ENCODE measurements around the gene CREBZF.
"Not testable (repeated sequence)": the region's sequence is repeated elsewhere in the genome, so short reads cannot be mapped to it uniquely, and the experiment has no call there.

CREBZF gene

GRCh38 chr11:85647078-85647477, 17.9 kb downstream of the CREBZF start:
- Histone ChIP-seq H3K27ac (ENCODE audit: low read length) (peak overlapping the region; percentile 10), H3K4me3 (ENCODE audit: low read length) (peak overlapping the region; percentile 87), H3K9me3 (ENCODE audit: insufficient read depth, low read depth, low read length) (no peaks in the 10 kb centered on the region), H3K27me3 (ENCODE audit: insufficient read depth, low read length) (no peaks in the 10 kb centered on the region), H3K9ac (ENCODE audit: low read depth, low read length) (peak overlapping the region; percentile 91; the same call in 1 of the 2 replicates), H3K4me1 (ENCODE audit: insufficient read depth, low read length) (peaks cover 8% of the 10 kb centered on the region; the same call in 1 of the 2 replicates), H3K36me3 (ENCODE audit: insufficient read depth, low read depth, low read length) (peaks cover 4% of the 10 kb centered on the region; the same call in 1 of the 2 replicates)

GRCh38 chr11:85643191-85643614, 21.7 kb downstream of the CREBZF start:
- H3K4me1 ChIP-seq (ENCODE audit: insufficient read depth, low read length), result peaks cover 5% of the 10 kb centered on the region; the same call in 1 of the 2 replicates
- no peaks in the 10 kb centered on the region for H3K9me3 ChIP-seq (ENCODE audit: insufficient read depth, low read depth, low read length)
- no peak overlapping the region for H3K9ac ChIP-seq (ENCODE audit: low read depth, low read length)
- no peaks in the 10 kb centered on the region for H3K27me3 ChIP-seq (ENCODE audit: insufficient read depth, low read length)
- peaks cover 3% of the 10 kb centered on the region; the same call in 1 of the 2 replicates for H3K36me3 ChIP-seq (ENCODE audit: insufficient read depth, low read depth, low read length)
- H3K4me3 ChIP-seq (ENCODE audit: low read length), result no peak overlapping the region
- no peak overlapping the region for H3K27ac ChIP-seq (ENCODE audit: low read length)

- Histone ChIP-seq H3K9me3 (ENCODE audit: insufficient read depth, low read depth, low read length) (no peaks in the 10 kb centered on the region), H3K36me3 (ENCODE audit: insufficient read depth, low read depth, low read length) (peaks cover 67% of the 10 kb centered on the region)
Measured at GRCh38 chr11:85634747-85635146, 30.2 kb downstream of the CREBZF start.

GRCh38 chr11:85628771-85629341, 36.1 kb downstream of the CREBZF start:
- peaks cover 12% of the 10 kb centered on the region; the same call in 1 of the 2 replicates for H3K4me1 ChIP-seq (ENCODE audit: insufficient read depth, low read length)
- H3K27me3 ChIP-seq (ENCODE audit: insufficient read depth, low read length), result no peaks in the 10 kb centered on the region
- no peaks in the 10 kb centered on the region for H3K9me3 ChIP-seq (ENCODE audit: insufficient read depth, low read depth, low read length)
- H3K4me3 ChIP-seq (ENCODE audit: low read length), result peak overlapping the region; percentile 95
- H3K9ac ChIP-seq (ENCODE audit: low read depth, low read length), result peak overlapping the region; percentile 94
- H3K36me3 ChIP-seq (ENCODE audit: insufficient read depth, low read depth, low read length), result peaks cover 26% of the 10 kb centered on the region
- no peak overlapping the region for H3K27ac ChIP-seq (ENCODE audit: low read length)

More at GRCh38 chr11:85634747-85635146, 30.2 kb downstream of the CREBZF start:
- Histone ChIP-seq H3K27me3 (ENCODE audit: insufficient read depth, low read length) (no peaks in the 10 kb centered on the region), H3K4me3 (ENCODE audit: low read length) (no peak overlapping the region), H3K9ac (ENCODE audit: low read depth, low read length) (no peak overlapping the region), H3K4me1 (ENCODE audit: insufficient read depth, low read length) (peaks cover 3% of the 10 kb centered on the region; the same call in 1 of the 2 replicates), H3K27ac (ENCODE audit: low read length) (no peak overlapping the region)

GRCh38 chr11:85627998-85628770, 36.7 kb downstream of the CREBZF start, which contains the start of gene TMEM126B:
Gene TMEM126B, plus strand, starts transcription at chr11:85628593. Its CDS starts 15 bp downstream, at chr11:85628608.
- peak within 1 kb of the TSS; percentile 95 for H3K4me3 ChIP-seq (ENCODE audit: low read length)
- H3K36me3 ChIP-seq (ENCODE audit: insufficient read depth, low read depth, low read length), result peaks cover 20% of the 10 kb centered on the region
- H3K9ac ChIP-seq (ENCODE audit: low read depth, low read length), result peak within 1 kb of the TSS; percentile 94
- H3K27me3 ChIP-seq (ENCODE audit: insufficient read depth, low read length), result no peaks in the 10 kb centered on the region
- H3K4me1 ChIP-seq (ENCODE audit: insufficient read depth, low read length), result peaks cover 12% of the 10 kb centered on the region; the same call in 1 of the 2 replicates
- H3K27ac ChIP-seq (ENCODE audit: low read length), result peak within 1 kb of the TSS; percentile 36
- H3K9me3 ChIP-seq (ENCODE audit: insufficient read depth, low read depth, low read length), result no peaks in the 10 kb centered on the region

- no peaks in the 10 kb centered on the region for H3K9me3 ChIP-seq (ENCODE audit: insufficient read depth, low read depth, low read length)
Measured at GRCh38 chr11:85627332-85627997, 37.5 kb downstream of the CREBZF start, which contains the start of gene DLG2. Gene DLG2, minus strand, starts transcription at chr11:85627344.

GRCh38 chr11:85626496-85626895, 38.4 kb downstream of the CREBZF start:
- Histone ChIP-seq H3K9me3 (ENCODE audit: insufficient read depth, low read depth, low read length) (no peaks in the 10 kb centered on the region), H3K27me3 (ENCODE audit: insufficient read depth, low read length) (no peaks in the 10 kb centered on the region), H3K27ac (ENCODE audit: low read length) (no peak overlapping the region), H3K4me3 (ENCODE audit: low read length) (peak overlapping the region; percentile 95), H3K9ac (ENCODE audit: low read depth, low read length) (peak overlapping the region; percentile 88; the same call in 1 of the 2 replicates), H3K4me1 (ENCODE audit: insufficient read depth, low read length) (peaks cover 12% of the 10 kb centered on the region; the same call in 1 of the 2 replicates), H3K36me3 (ENCODE audit: insufficient read depth, low read depth, low read length) (peaks cover 11% of the 10 kb centered on the region)

More at GRCh38 chr11:85627332-85627997, 37.5 kb downstream of the CREBZF start, which contains the start of gene DLG2:
- peaks cover 20% of the 10 kb centered on the region for H3K36me3 ChIP-seq (ENCODE audit: insufficient read depth, low read depth, low read length)
- H3K27me3 ChIP-seq (ENCODE audit: insufficient read depth, low read length), result no peaks in the 10 kb centered on the region
- H3K9ac ChIP-seq (ENCODE audit: low read depth, low read length), result peak within 1 kb of the TSS; percentile 88
- peaks cover 12% of the 10 kb centered on the region; the same call in 1 of the 2 replicates for H3K4me1 ChIP-seq (ENCODE audit: insufficient read depth, low read length)
- peak within 1 kb of the TSS; percentile 36 for H3K27ac ChIP-seq (ENCODE audit: low read length)
- H3K4me3 ChIP-seq (ENCODE audit: low read length), result peak within 1 kb of the TSS; percentile 95

- no peaks in the 10 kb centered on the region for H3K27me3 ChIP-seq (ENCODE audit: insufficient read depth, low read length)
- no peaks in the 10 kb centered on the region for H3K9me3 ChIP-seq (ENCODE audit: insufficient read depth, low read depth, low read length)
- H3K4me1 ChIP-seq (ENCODE audit: insufficient read depth, low read length), result no peaks in the 10 kb centered on the region; the same call in 1 of the 2 replicates
- no peak overlapping the region for H3K4me3 ChIP-seq (ENCODE audit: low read length)
- H3K27ac ChIP-seq (ENCODE audit: low read length), result no peak overlapping the region
- H3K9ac ChIP-seq (ENCODE audit: low read depth, low read length), result no peak overlapping the region
- no peaks in the 10 kb centered on the region for H3K36me3 ChIP-seq (ENCODE audit: insufficient read depth, low read depth, low read length)
Measured at GRCh38 chr11:85620256-85620655, 44.7 kb downstream of the CREBZF start.

GRCh38 chr11:85619499-85619898, 45.4 kb downstream of the CREBZF start:
- Histone ChIP-seq H3K4me3 (ENCODE audit: low read length) (no peak overlapping the region), H3K27ac (ENCODE audit: low read length) (no peak overlapping the region), H3K9me3 (ENCODE audit: insufficient read depth, low read depth, low read length) (no peaks in the 10 kb centered on the region), H3K27me3 (ENCODE audit: insufficient read depth, low read length) (no peaks in the 10 kb centered on the region), H3K4me1 (ENCODE audit: insufficient read depth, low read length) (no peaks in the 10 kb centered on the region; the same call in 1 of the 2 replicates), H3K9ac (ENCODE audit: low read depth, low read length) (no peak overlapping the region), H3K36me3 (ENCODE audit: insufficient read depth, low read depth, low read length) (no peaks in the 10 kb centered on the region)

GRCh38 chr11:85611643-85612042, 53.3 kb downstream of the CREBZF start:
- not testable (repeated sequence) for H3K9me3 ChIP-seq (ENCODE audit: insufficient read depth, low read depth, low read length); H3K27ac ChIP-seq (ENCODE audit: low read length); H3K27me3 ChIP-seq (ENCODE audit: insufficient read depth, low read length)

More at GRCh38 chr11:85611643-85612042, 53.3 kb downstream of the CREBZF start:
- H3K9ac ChIP-seq (ENCODE audit: low read depth, low read length); H3K4me3 ChIP-seq (ENCODE audit: low read length); H3K36me3 ChIP-seq (ENCODE audit: insufficient read depth, low read depth, low read length); H3K4me1 ChIP-seq (ENCODE audit: insufficient read depth, low read length): not testable (repeated sequence)

All from iPS-20b (cell line).